ENCODE data around the gene ZNF618.

GRCh38 chr9:113941526-113941925, 65.4 kb downstream of the ZNF618 start:
- TF ChIP-seq CTCF (IDR thresholded peaks at IDR 0.05) = no peak
- no peak for TF ChIP-seq POLR2A (IDR thresholded peaks at IDR 0.05)
- TF ChIP-seq EP300 (IDR thresholded peaks at IDR 0.05) = no peak

All from ovary (tissue), 3 donors.